GM12892 (cell line): Measurements from ENCODE around the gene HNRNPD.

Experiments
- POLR2A ChIP-seq: IDR thresholded peaks from 2 replicates; pipeline ENCODE4 v1.6.1; 2011; ENCODE audit warnings: low read depth, low read length, control low read depth
- POLR2AphosphoS5 ChIP-seq: IDR thresholded peaks from 2 replicates; pipeline ENCODE4 v1.6.1; 2011; ENCODE audit warnings: low read depth, low read length, control low read depth
- TAF1 ChIP-seq: IDR thresholded peaks from 2 replicates; pipeline ENCODE4 v1.6.1; 2011; ENCODE audit warnings: low read depth, mild to moderate bottlenecking, control low read depth, low read length, borderline replicate concordance

DNA sequence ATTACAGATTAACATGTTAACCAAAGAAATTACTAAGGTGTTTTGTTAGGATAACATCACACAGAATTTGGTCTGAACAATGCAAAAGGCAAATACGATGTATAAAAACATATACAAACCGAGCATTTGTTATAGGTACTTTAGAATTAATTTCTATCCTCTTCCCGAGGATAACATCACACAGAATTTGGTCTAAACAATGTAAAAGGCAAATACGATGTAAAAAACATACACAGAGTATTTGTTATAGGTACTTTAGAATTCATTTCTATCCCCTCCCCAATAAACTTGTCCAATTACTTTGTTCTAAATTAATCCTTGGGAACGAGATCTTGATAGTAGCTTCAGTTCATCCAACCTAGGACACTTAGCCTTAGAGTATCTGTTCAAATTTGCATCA lies 48.8 kb upstream of the HNRNPD start:
- TF ChIP-seq POLR2AphosphoS5 (no peak), POLR2A (no peak; the same call in 1 of the 2 replicates), TAF1 (no peak)
